Stimulated activated CD8-positive, alpha-beta memory T cell treated with anti-CD3 and anti-CD28 coated beads, Interleukin-4, amount 100 ng/mL, for 4 hours (primary cell): Measurements from ENCODE around the gene GABBR2.

Source experiments
- DNase-seq, 2 donors: peaks; one replicate each; pipeline ENCODE4 v3.0.0-alpha.2; 2020; ENCODE audit warnings: low read depth in 2 of 2, low spot score in 1 of 2

Gene GABBR2

GRCh38 chr9:98549401-98549800 lies 159.3 kb downstream of the GABBR2 start:
- no peak for DNase-seq

- no peak for DNase-seq
These were observed 161.1 kb downstream of the GABBR2 start for GRCh38 chr9:98547606-98548005.

- no peak for DNase-seq
These were observed 163.7 kb downstream of the GABBR2 start for GRCh38 chr9:98545021-98545420.

- no peak for DNase-seq
These were observed 167.0 kb downstream of the GABBR2 start for GRCh38 chr9:98541684-98542230.

GRCh38 chr9:98540476-98540875 lies 168.3 kb downstream of the GABBR2 start:
- no peak for DNase-seq

- DNase-seq = no peak
These were observed 168.8 kb downstream of the GABBR2 start for GRCh38 chr9:98539954-98540353.

GRCh38 chr9:98538626-98539031 lies 170.1 kb downstream of the GABBR2 start:
- no peak for DNase-seq

GRCh38 chr9:98538203-98538602 lies 170.5 kb downstream of the GABBR2 start:
- no peak for DNase-seq

- no peak for DNase-seq
These were observed 172.1 kb downstream of the GABBR2 start for GRCh38 chr9:98536542-98537173.

- no peak for DNase-seq
These were observed 174.9 kb downstream of the GABBR2 start for GRCh38 chr9:98533866-98534265.

GRCh38 chr9:98533132-98533531 lies 175.6 kb downstream of the GABBR2 start:
- no peak for DNase-seq

- DNase-seq = no peak
These were observed 176.2 kb downstream of the GABBR2 start for GRCh38 chr9:98532574-98532973.

GRCh38 chr9:98532147-98532546 lies 176.6 kb downstream of the GABBR2 start:
- DNase-seq = no peak

GRCh38 chr9:98530806-98531386 lies 177.8 kb downstream of the GABBR2 start:
- no peak for DNase-seq

- DNase-seq = no peak
These were observed 178.5 kb downstream of the GABBR2 start for GRCh38 chr9:98530275-98530674.

- DNase-seq = no peak
These were observed 178.9 kb downstream of the GABBR2 start for GRCh38 chr9:98529841-98530240.

- no peak for DNase-seq
These were observed 185.4 kb downstream of the GABBR2 start for GRCh38 chr9:98523231-98523901.

GRCh38 chr9:98522487-98522886 lies 186.2 kb downstream of the GABBR2 start:
- no peak for DNase-seq

- no peak for DNase-seq
These were observed 187.6 kb downstream of the GABBR2 start for GRCh38 chr9:98521141-98521540.

GRCh38 chr9:98520221-98520960 lies 188.3 kb downstream of the GABBR2 start:
- no peak for DNase-seq

GRCh38 chr9:98519641-98520040 lies 189.1 kb downstream of the GABBR2 start:
- DNase-seq = no peak

- DNase-seq = no peak
These were observed 190.2 kb downstream of the GABBR2 start for GRCh38 chr9:98518556-98518955.
